Loucy (cell line): ENCODE measurements around the gene SMYD1.

ENCODE experiments used
- H2AFZ ChIP-seq: fragments of 200-600 bp; sonication (generic); 2 replicates; pipeline ENCODE4 v1.6.0; 2016; ENCODE audit warnings: antibody characterized with exemption, mild to moderate bottlenecking, low read length, moderate library complexity
- H3F3A ChIP-seq: fragments of 200-600 bp; 2 replicates; pipeline ENCODE4 v1.6.0; 2016; ENCODE audit warnings: antibody characterized with exemption, low read depth, mild to moderate bottlenecking
- H3K27me3 ChIP-seq: fragments of 200-600 bp; sonication (generic); 2 replicates; pipeline ENCODE4 v1.6.1; 2014; ENCODE audit warnings: low read length, mild to moderate bottlenecking; ENCODE audit not compliant: insufficient read depth, poor library complexity, severe bottlenecking
- H3K36me3 ChIP-seq: fragments of 200-600 bp; sonication (generic); 2 replicates; pipeline ENCODE4 v1.6.1; 2016; ENCODE audit warnings: low read length; ENCODE audit not compliant: insufficient read depth
- H3K4me1 ChIP-seq: fragments of 200-600 bp; sonication (generic); 2 replicates; pipeline ENCODE4 v1.5.1; 2014; ENCODE audit warnings: low read length, mild to moderate bottlenecking; ENCODE audit not compliant: insufficient read depth, poor library complexity, severe bottlenecking
- H3K4me2 ChIP-seq: fragments of 200-600 bp; sonication (generic); 2 replicates; pipeline ENCODE4 v1.6.0; 2014; ENCODE audit warnings: antibody characterized with exemption, low read length, low read depth, mild to moderate bottlenecking; ENCODE audit not compliant: poor library complexity, severe bottlenecking
- H3K4me3 ChIP-seq: fragments of 200-600 bp; sonication (generic); 2 replicates; pipeline ENCODE4 v1.5.1; 2014; ENCODE audit warnings: low read length, mild to moderate bottlenecking, mixed read lengths; ENCODE audit not compliant: poor library complexity, severe bottlenecking
- H3K79me2 ChIP-seq: fragments of 200-600 bp; sonication (generic); 2 replicates; pipeline ENCODE4 v1.6.1; 2014; ENCODE audit warnings: low read length; ENCODE audit not compliant: insufficient read depth
- H3K9ac ChIP-seq: fragments of 200-600 bp; sonication (generic); 2 replicates; pipeline ENCODE4 v1.6.0; 2014; ENCODE audit warnings: mild to moderate bottlenecking, low read depth, low read length, moderate library complexity; ENCODE audit not compliant: poor library complexity, severe bottlenecking
- H3K9me2 ChIP-seq: fragments of 200-600 bp; sonication (generic); replicated peaks from 2 replicates; pipeline ENCODE4 v1.6.1; 2016; ENCODE audit warnings: low read depth, low read length, mixed read lengths
- H3K9me3 ChIP-seq: fragments of 200-600 bp; sonication (generic); 2 replicates; pipeline ENCODE4 v1.6.1; 2014; ENCODE audit warnings: mild to moderate bottlenecking, antibody characterized with exemption, low read length, low read depth; ENCODE audit not compliant: insufficient read depth
- H4K20me1 ChIP-seq: fragments of 200-600 bp; sonication (generic); 2 replicates; pipeline ENCODE4 v1.6.0; 2014; ENCODE audit warnings: antibody characterized with exemption, low read length, mild to moderate bottlenecking; ENCODE audit not compliant: insufficient read depth, poor library complexity, severe bottlenecking
- CTCF ChIP-seq: fragments of 200-600 bp; sonication (generic); conservative IDR thresholded peaks from 2 replicates; pipeline ENCODE4 v1.5.1; 2014; ENCODE audit warnings: mild to moderate bottlenecking, antibody characterized with exemption, low read length
- EZH2phosphoT487 ChIP-seq: fragments of 200-600 bp; IDR thresholded peaks from 2 replicates; pipeline ENCODE4 v1.6.1; 2018; ENCODE audit warnings: antibody characterized with exemption, mild to moderate bottlenecking, moderate library complexity, borderline replicate concordance

Gene SMYD1

GRCh38 chr2:88022669-88022921, 45.0 kb upstream of the SMYD1 start:
- H3K4me1 ChIP-seq, result no peaks in the 10 kb centered on the region
- no peaks in the 10 kb centered on the region for H3K9me2 ChIP-seq
- no peak overlapping the region for H3K4me3 ChIP-seq
- no peak overlapping the region for H2AFZ ChIP-seq
- H3K4me2 ChIP-seq, result no peak overlapping the region
- TF ChIP-seq EZH2phosphoT487, result no peak
- TF ChIP-seq CTCF, result no peak
- H3K9me3 ChIP-seq, result no peaks in the 10 kb centered on the region; the same call in 1 of the 2 replicates
- H3K79me2 ChIP-seq, result no peaks in the 10 kb centered on the region
- no peaks in the 10 kb centered on the region for H4K20me1 ChIP-seq
- H3K27me3 ChIP-seq, result no peaks in the 10 kb centered on the region
- H3K36me3 ChIP-seq, result no peaks in the 10 kb centered on the region
- H3F3A ChIP-seq, result no peaks in the 10 kb centered on the region
- H3K9ac ChIP-seq, result no peak overlapping the region

GRCh38 chr2:88024509-88024908, 43.1 kb upstream of the SMYD1 start:
- Histone ChIP-seq H3K9ac (no peak overlapping the region), H3K4me2 (no peak overlapping the region), H3K4me1 (no peaks in the 10 kb centered on the region), H3K9me3 (no peaks in the 10 kb centered on the region), H3K4me3 (no peak overlapping the region), H3K9me2 (no peaks in the 10 kb centered on the region), H3F3A (no peaks in the 10 kb centered on the region), H3K36me3 (no peaks in the 10 kb centered on the region), H4K20me1 (no peaks in the 10 kb centered on the region), H3K79me2 (no peaks in the 10 kb centered on the region), H3K27me3 (no peaks in the 10 kb centered on the region), H2AFZ (no peak overlapping the region)
- no peak for TF ChIP-seq EZH2phosphoT487
- TF ChIP-seq CTCF, result no peak

GRCh38 chr2:88027697-88028389, 39.8 kb upstream of the SMYD1 start:
- Histone ChIP-seq H3K4me1 (no peaks in the 10 kb centered on the region), H3F3A (no peaks in the 10 kb centered on the region), H2AFZ (no peak overlapping the region), H4K20me1 (no peaks in the 10 kb centered on the region), H3K79me2 (no peaks in the 10 kb centered on the region), H3K4me2 (no peak overlapping the region), H3K4me3 (no peak overlapping the region), H3K9me3 (no peaks in the 10 kb centered on the region), H3K9ac (no peak overlapping the region), H3K9me2 (no peaks in the 10 kb centered on the region), H3K36me3 (no peaks in the 10 kb centered on the region), H3K27me3 (no peaks in the 10 kb centered on the region)
- TF ChIP-seq EZH2phosphoT487, result no peak
- TF ChIP-seq CTCF, result no peak
